ENCODE results near the gene TMEM135.

- no peak for TF ChIP-seq YY1 (IDR thresholded peaks at IDR 0.05; ENCODE audit: low read depth)
- no peak for TF ChIP-seq CTCF (IDR thresholded peaks at IDR 0.05)
- no peak for TF ChIP-seq FOXM1 (IDR thresholded peaks at IDR 0.05; ENCODE audit: low read depth)
- TF ChIP-seq GATA2 (CRISPR knock-in tag; IDR thresholded peaks at IDR 0.05), result no peak
- no peak for TF ChIP-seq EZH2phosphoT487 (IDR thresholded peaks at IDR 0.05; ENCODE audit: borderline replicate concordance, low read depth)
Measured at GRCh38 chr11:87137711-87138110, 100.0 kb downstream of the TMEM135 start.

Data from SK-N-SH (cell line).